ENCODE measurements around the gene CDC14B.
A peak's percentile ranks its signal among the peaks of the same experiment; 100 is the strongest.

The CDC14B gene

DNA sequence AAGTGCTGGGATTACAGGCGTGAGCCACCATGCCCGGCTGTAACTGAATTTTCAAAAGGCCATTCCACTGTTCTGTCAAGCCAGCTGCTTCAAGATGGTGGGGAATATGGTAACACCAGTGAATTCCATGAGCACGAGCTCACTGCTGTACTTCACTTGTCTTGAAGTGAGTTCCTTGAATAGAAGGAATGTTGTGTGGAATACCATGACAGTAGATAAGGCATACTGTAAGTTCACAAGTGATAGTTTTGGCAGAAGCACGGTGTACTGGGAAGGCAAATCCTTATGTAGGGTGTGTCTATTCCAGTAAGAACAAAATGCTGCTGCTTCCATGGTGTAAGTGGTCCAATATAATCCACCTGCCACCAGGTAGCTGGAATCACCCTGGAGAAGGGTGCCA, 42.1 kb upstream of the CDC14B start:
- no peaks in the 10 kb centered on the region for H3K27me3 ChIP-seq (ENCODE audit: low read length)
- no peaks in the 10 kb centered on the region for H4K20me1 ChIP-seq (ENCODE audit: low read depth, low read length)
- no peak for TF ChIP-seq EZH2phosphoT487 (conservative IDR thresholded peaks at IDR 0.05; ENCODE audit: low read length)
- TF ChIP-seq, protein P1, sequence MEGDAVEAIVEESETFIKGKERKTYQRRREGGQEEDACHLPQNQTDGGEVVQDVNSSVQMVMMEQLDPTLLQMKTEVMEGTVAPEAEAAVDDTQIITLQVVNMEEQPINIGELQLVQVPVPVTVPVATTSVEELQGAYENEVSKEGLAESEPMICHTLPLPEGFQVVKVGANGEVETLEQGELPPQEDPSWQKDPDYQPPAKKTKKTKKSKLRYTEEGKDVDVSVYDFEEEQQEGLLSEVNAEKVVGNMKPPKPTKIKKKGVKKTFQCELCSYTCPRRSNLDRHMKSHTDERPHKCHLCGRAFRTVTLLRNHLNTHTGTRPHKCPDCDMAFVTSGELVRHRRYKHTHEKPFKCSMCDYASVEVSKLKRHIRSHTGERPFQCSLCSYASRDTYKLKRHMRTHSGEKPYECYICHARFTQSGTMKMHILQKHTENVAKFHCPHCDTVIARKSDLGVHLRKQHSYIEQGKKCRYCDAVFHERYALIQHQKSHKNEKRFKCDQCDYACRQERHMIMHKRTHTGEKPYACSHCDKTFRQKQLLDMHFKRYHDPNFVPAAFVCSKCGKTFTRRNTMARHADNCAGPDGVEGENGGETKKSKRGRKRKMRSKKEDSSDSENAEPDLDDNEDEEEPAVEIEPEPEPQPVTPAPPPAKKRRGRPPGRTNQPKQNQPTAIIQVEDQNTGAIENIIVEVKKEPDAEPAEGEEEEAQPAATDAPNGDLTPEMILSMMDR (IDR thresholded peaks at IDR 0.05; ENCODE audit: insufficient read depth, low read length, poor library complexity, severe bottlenecking), result no peak
- H2AFZ ChIP-seq (ENCODE audit: low read depth, low read length, severe bottlenecking), result no peak overlapping the region
- H3K4me3 ChIP-seq (ENCODE audit: insufficient read depth, low read length, poor library complexity, severe bottlenecking), result no peak overlapping the region
- no peak overlapping the region for H3K4me2 ChIP-seq (ENCODE audit: low read depth, low read length, poor library complexity, severe bottlenecking)
- no peak overlapping the region for H3K27ac ChIP-seq (ENCODE audit: low read depth, low read length)
- no peaks in the 10 kb centered on the region for H3K36me3 ChIP-seq (ENCODE audit: low read length)
- H3F3A ChIP-seq (ENCODE audit: insufficient read depth), result no peaks in the 10 kb centered on the region
- H3K9me2 ChIP-seq (replicated peaks; ENCODE audit: insufficient read depth, low read length), result no peaks in the 10 kb centered on the region
- H3K9me3 ChIP-seq (ENCODE audit: insufficient read depth, low read length), result no peaks in the 10 kb centered on the region
- H3K79me2 ChIP-seq (ENCODE audit: insufficient read depth, low read length), result no peaks in the 10 kb centered on the region
- H3K9ac ChIP-seq (ENCODE audit: low read length), result no peak overlapping the region

DNA sequence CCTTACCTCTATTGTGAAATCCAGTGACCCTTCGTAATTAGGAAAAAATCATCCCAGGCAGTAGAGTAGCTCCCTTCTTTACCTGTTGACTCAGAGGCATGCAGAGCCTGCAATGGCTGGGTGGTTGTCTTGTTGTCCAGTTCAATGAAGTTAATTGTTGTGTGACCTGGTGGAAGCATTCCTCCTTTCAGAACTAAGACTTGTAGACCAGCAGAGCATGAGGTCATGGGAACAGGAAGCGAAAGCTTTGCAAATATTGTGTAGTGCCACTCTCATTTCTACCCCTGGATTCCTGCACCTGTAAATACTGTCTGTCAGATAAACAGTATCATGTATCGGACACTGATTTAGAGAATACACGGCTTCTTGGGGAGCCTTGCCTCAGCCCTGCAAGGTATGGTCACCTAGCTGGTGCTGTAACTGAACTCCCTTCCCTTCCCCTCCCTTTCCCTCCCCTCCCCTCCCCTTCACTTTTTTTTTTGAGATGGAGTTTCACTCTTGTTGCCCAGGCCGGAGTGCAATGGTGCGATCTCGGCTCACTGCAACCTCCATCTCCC, 41.1 kb upstream of the CDC14B start:
- H3K79me2 ChIP-seq (ENCODE audit: insufficient read depth, low read length), result no peaks in the 10 kb centered on the region
- no peaks in the 10 kb centered on the region for H3K27me3 ChIP-seq (ENCODE audit: low read length)
- H3K36me3 ChIP-seq (ENCODE audit: low read length), result no peaks in the 10 kb centered on the region
- no peak overlapping the region for H2AFZ ChIP-seq (ENCODE audit: low read depth, low read length, severe bottlenecking)
- H3K9me2 ChIP-seq (replicated peaks; ENCODE audit: insufficient read depth, low read length), result no peaks in the 10 kb centered on the region
- no peak overlapping the region for H3K9ac ChIP-seq (ENCODE audit: low read length)
- H4K20me1 ChIP-seq (ENCODE audit: low read depth, low read length), result no peaks in the 10 kb centered on the region
- no peak overlapping the region for H3K4me3 ChIP-seq (ENCODE audit: insufficient read depth, low read length, poor library complexity, severe bottlenecking)
- H3K9me3 ChIP-seq (ENCODE audit: insufficient read depth, low read length), result no peaks in the 10 kb centered on the region
- no peaks in the 10 kb centered on the region for H3F3A ChIP-seq (ENCODE audit: insufficient read depth)
- TF ChIP-seq, protein P1 (IDR thresholded peaks at IDR 0.05; ENCODE audit: insufficient read depth, low read length, poor library complexity, severe bottlenecking), result no peak
- TF ChIP-seq EZH2phosphoT487 (conservative IDR thresholded peaks at IDR 0.05; ENCODE audit: low read length), result no peak
- H3K27ac ChIP-seq (ENCODE audit: low read depth, low read length), result no peak overlapping the region
- no peak overlapping the region for H3K4me2 ChIP-seq (ENCODE audit: low read depth, low read length, poor library complexity, severe bottlenecking)

DNA sequence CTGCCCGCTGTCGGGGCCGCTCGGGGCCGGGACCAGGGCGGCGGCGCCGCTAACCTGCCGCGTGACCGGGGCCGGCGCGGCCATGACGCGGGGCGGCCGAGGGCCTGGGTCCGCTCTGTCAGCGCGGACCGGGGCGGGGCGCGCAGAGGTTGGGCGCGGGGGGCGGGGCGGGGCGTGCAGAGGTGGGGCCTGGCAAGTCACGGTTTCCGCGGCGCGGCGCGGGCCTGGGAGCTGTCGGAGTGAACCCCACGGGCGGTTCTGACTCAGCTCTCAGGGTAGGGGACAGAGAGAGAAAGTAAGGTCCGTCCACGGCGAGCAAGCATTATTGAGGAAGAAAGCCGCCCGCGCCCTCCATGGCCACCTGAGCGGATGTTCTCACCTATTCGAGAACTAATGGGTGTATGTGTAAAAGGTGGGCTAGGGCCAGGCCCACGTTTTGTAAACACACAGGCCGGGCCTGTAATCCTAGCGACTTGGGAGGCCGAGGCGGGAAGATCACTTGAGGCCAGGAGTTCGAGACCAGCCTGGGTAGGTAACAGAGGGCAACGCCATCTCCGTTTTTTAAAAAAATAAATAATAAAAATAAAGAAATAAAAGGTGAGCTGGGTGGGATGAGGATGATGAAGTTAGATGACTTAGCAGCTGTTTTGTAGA, 35.7 kb upstream of the CDC14B start, which contains the start of gene PRXL2C:
Gene PRXL2C (minus strand): TSS at position 120 of the 654 bp plus-strand sequence. CDS start 36 bp downstream, at position 84.
- H3K27me3 ChIP-seq (ENCODE audit: low read length), result no peaks in the 10 kb centered on the region
- TF ChIP-seq, protein P1 (IDR thresholded peaks at IDR 0.05; ENCODE audit: insufficient read depth, low read length, poor library complexity, severe bottlenecking), result no peak
- no peak for TF ChIP-seq EZH2phosphoT487 (conservative IDR thresholded peaks at IDR 0.05; ENCODE audit: low read length)
- H3K27ac ChIP-seq (ENCODE audit: low read depth, low read length), result no peak within 1 kb of the TSS
- no peaks in the 10 kb centered on the region for H3K79me2 ChIP-seq (ENCODE audit: insufficient read depth, low read length)
- no peaks in the 10 kb centered on the region for H4K20me1 ChIP-seq (ENCODE audit: low read depth, low read length)
- H3K9me2 ChIP-seq (replicated peaks; ENCODE audit: insufficient read depth, low read length), result no peaks in the 10 kb centered on the region
- no peaks in the 10 kb centered on the region for H3K36me3 ChIP-seq (ENCODE audit: low read length)
- H3K9ac ChIP-seq (ENCODE audit: low read length), result peak within 1 kb of the TSS; percentile 58
- H3K9me3 ChIP-seq (ENCODE audit: insufficient read depth, low read length), result no peaks in the 10 kb centered on the region
- H3F3A ChIP-seq (ENCODE audit: insufficient read depth), result no peaks in the 10 kb centered on the region
- peak within 1 kb of the TSS; percentile 63 for H3K4me2 ChIP-seq (ENCODE audit: low read depth, low read length, poor library complexity, severe bottlenecking)
- H2AFZ ChIP-seq (ENCODE audit: low read depth, low read length, severe bottlenecking), result peak within 1 kb of the TSS; percentile 93
- H3K4me3 ChIP-seq (ENCODE audit: insufficient read depth, low read length, poor library complexity, severe bottlenecking), result peak within 1 kb of the TSS; percentile 56
